ENCODE data around the gene CNTN2.

The CNTN2 gene

GRCh38 chr1:205056956-205057568 lies 14.1 kb downstream of the CNTN2 start:
- DNase-seq (ENCODE audit: low spot score) = no peak

- DNase-seq (ENCODE audit: low spot score) = no peak
Observed at GRCh38 chr1:205057808-205058575, 15.0 kb downstream of the CNTN2 start.

- no peak for DNase-seq (ENCODE audit: low spot score)
Observed at GRCh38 chr1:205058853-205059252, 15.8 kb downstream of the CNTN2 start.

- no peak for DNase-seq (ENCODE audit: low spot score)
Observed at GRCh38 chr1:205059660-205060059, 16.6 kb downstream of the CNTN2 start.

- no peak for DNase-seq (ENCODE audit: low spot score)
Observed at GRCh38 chr1:205060746-205061145, 17.7 kb downstream of the CNTN2 start.

GRCh38 chr1:205061227-205061626 lies 18.2 kb downstream of the CNTN2 start:
- DNase-seq (ENCODE audit: low spot score) = no peak

GRCh38 chr1:205061665-205062069 lies 18.7 kb downstream of the CNTN2 start:
- peak; percentile 79 for DNase-seq (ENCODE audit: low spot score)

GRCh38 chr1:205062319-205062718 lies 19.3 kb downstream of the CNTN2 start:
- no peak for DNase-seq (ENCODE audit: low spot score)

- DNase-seq (ENCODE audit: low spot score) = no peak
Observed at GRCh38 chr1:205062895-205063294, 19.9 kb downstream of the CNTN2 start.

GRCh38 chr1:205064301-205064700 lies 21.3 kb downstream of the CNTN2 start:
- DNase-seq (ENCODE audit: low spot score) = no peak

- no peak for DNase-seq (ENCODE audit: low spot score)
Observed at GRCh38 chr1:205064741-205065316, 21.8 kb downstream of the CNTN2 start.

- no peak for DNase-seq (ENCODE audit: low spot score)
Observed at GRCh38 chr1:205065666-205066065, 22.7 kb downstream of the CNTN2 start.

GRCh38 chr1:205066141-205066818 lies 23.3 kb downstream of the CNTN2 start:
- no peak for DNase-seq (ENCODE audit: low spot score)

GRCh38 chr1:205067031-205067430 lies 24.0 kb downstream of the CNTN2 start:
- DNase-seq (ENCODE audit: low spot score) = no peak

- DNase-seq (ENCODE audit: low spot score) = no peak
Observed at GRCh38 chr1:205068001-205068400, 25.0 kb downstream of the CNTN2 start.

- DNase-seq (ENCODE audit: low spot score) = no peak
Observed at GRCh38 chr1:205068457-205069040, 25.5 kb downstream of the CNTN2 start.

GRCh38 chr1:205069371-205070125 lies 26.5 kb downstream of the CNTN2 start:
- no peak for DNase-seq (ENCODE audit: low spot score)

- DNase-seq (ENCODE audit: low spot score) = no peak
Observed at GRCh38 chr1:205071028-205071409, 28.0 kb downstream of the CNTN2 start.

- DNase-seq (ENCODE audit: low spot score) = no peak
Observed at GRCh38 chr1:205071801-205072200, 28.8 kb downstream of the CNTN2 start.

- DNase-seq (ENCODE audit: low spot score) = no peak
Observed at GRCh38 chr1:205072286-205072685, 29.3 kb downstream of the CNTN2 start.

GRCh38 chr1:205072881-205073280 lies 29.9 kb downstream of the CNTN2 start:
- no peak for DNase-seq (ENCODE audit: low spot score)
